NCI-H146 treated with DMSO at 0.1 percent for 48 hours (cell line): Measurements from ENCODE around the gene DIO1.

Experiments
- DNase-seq: peaks from one replicate; lab custom pipeline; 2025; ENCODE audit not compliant: unreplicated experiment; lab: John Stamatoyannopoulos, UW

The DIO1 gene

DNA sequence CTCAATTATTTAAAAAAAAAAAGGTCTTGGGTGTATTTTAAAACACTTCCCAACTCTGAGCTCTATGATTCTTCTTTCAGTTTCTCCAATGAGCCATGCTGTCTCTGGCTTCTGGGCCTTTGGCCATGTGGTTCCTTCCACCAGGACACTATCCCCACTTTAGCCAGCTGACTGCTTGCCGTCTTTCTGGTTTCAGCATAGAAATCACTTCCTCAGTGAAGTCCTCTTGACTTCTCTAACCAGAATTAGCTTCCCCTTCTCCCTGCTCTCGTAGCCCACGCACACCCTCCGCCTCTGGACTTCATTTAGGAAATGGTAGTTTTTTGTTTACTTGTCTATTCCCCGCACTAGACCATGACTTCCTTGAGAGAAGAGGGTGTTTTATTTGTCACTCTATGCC lies 1.1 kb upstream of the DIO1 start:
- DNase-seq: no peak

DNA sequence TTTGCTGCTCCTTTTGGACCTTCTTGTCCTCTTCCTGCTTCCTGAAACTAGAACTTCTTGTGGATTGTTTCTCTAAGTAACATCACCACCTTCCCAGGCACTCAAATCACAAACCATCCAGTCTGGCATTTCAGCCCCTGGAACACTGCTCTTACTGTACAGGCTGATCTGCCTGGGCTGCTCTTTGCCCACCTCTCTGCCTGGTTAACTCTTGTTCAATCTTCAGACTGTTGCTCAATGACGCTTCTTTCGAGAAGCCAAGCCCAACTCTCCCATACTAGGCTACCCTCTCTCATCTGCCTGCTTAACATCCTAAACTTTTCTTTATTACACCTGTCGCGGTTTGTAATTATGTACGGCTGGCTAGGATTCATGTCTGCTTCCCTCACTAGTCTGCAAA lies 657 bp downstream of the DIO1 start:
- no peak for DNase-seq

DNA sequence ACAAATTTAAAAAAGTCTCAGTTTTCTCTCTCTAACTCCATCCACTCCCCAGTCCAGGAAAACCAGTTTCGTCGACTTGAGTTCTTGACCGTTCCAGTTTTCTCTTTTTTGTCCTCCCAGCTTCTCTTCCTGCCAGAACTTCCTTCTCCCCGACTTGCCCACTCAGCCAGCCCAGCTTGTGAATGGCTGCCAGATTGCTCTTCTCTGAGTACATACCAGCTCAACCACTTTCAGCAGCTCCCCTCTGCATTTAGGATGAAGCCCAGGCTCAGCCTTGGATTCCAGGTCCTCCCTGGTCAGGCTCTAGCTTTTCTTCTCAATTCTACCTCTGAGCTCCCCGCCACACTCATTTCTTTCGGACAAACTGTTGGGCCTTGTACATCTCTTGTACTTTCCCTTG lies 1.4 kb downstream of the DIO1 start:
- DNase-seq: no peak

DNA sequence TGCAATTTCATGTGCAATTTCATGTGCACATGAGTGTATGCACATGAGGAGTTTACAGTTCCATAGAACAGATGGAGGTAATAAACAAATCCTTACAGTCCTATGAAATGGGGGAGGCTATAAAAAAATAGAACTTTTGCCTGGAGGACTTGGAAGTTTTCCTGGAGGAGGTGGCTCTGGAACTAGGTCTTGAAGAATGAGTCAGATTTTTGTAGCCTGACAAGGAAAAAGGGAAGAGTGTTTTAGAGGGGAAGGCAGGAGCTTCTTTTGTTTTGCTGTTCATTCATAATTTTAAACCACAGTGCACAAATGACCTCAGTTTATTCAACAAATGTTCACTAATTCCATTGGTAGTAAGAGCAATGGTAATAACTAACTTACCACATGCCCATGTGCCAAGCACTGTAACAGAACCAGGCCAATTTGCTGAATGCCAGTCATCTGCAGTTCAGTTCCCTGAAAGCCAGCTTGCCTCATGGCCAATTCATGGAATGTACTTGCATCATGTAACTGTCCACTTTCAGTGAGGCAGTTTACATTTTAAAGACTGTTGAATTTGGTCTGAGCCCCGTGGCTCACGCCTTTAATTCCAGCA lies 2.7 kb downstream of the DIO1 start:
- DNase-seq: no peak

DNA sequence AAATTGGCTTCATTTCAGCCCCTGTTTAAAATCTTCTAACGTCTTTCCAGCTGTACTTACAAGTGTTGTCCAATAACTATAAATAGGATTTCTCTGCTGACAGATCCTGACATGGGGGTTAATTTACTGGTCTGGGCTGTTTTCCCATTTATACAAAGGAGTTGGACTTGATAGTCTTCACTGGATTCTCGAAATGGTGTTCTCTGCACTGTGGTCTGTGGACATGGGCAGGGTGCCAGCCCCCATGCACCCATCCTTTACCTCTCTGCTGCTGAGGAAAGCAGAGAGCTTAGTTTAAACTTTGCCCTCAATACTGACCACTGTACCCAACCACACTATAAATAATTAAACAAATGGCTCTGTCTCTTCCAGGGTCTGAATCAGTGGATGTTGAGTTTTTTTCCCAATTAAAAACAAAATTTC lies 5.2 kb downstream of the DIO1 start:
- DNase-seq: no peak

DNA sequence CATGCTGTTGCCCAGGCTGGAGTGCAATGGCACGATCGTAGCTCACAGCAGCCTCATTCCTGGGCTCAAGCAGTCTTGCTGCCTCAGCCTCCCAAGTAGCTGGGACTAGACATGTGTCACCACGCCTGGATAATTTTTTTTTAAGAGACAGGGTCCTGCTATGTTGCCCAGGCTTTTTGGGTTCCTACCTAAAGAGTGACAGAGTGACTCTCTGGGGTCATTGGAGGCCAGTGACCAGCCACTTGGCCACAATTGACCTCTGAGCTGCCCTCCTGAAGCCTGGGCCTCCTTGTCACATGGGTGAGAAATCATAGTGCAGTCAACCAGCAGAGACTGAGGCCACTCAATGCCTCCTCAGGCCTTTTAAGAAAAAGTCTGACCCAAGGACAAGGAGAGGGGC lies 5.7 kb downstream of the DIO1 start:
- DNase-seq: no peak

DNA sequence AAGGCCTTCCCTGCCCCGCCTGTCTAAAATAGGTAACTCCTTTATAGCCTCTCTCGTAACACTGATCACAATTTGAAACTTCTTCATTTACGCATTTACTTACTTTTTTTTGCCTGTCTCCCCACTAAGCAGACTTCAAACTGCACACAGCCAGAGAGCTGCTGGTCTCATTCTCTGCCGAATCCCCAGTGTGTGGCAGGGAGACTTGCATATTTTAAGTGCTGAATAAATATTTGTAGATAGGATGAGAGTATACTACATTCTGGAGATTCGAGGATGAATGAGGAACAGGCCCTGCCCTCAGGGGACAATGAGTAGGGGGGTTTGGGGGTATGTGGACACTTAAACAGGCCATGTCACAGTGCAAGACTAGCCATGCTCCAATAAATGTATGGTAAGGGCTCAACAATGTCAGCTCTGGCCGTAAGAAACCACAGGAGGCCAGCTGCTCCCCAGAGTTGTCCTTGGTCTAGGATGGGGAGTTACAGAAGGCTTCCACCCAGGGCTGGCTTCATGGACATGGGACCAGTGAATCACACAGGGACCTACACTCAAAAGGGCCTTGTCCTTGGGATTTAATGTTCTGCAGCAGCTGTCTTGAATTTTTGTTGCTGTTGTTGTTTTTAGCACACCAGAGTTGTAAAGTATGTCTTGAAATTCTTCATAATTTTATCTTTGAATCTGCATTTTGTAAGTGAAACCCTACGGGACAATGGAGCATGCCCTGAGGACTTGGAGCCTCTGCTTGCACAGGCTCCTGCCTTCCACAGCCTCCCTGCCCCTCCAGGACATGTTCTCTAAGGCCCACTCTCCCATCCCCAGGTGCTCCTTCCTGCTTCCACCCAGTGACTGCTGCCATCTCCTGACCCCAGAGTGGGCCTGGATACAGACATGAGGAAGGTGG lies 8.5 kb downstream of the DIO1 start:
- no peak for DNase-seq

DNA sequence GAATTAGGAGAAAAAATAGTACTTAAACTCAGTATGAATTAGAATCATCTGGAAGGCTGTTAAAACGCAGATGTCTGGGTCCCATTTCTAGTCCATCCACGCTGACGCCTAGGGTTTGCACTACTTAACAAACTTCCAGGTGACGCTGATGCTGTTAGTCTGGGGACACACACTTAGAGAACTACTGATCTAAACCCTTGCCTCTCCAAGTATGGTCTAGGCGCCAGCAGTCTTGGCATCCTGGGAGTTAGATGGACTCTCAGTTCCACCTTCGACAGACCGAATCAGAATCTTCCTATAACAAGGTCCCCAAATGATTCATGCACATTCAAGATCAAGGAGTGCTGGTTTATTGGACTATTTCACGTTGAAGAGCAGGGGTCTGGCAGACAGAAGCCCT lies 11.5 kb downstream of the DIO1 start:
- DNase-seq: no peak

DNA sequence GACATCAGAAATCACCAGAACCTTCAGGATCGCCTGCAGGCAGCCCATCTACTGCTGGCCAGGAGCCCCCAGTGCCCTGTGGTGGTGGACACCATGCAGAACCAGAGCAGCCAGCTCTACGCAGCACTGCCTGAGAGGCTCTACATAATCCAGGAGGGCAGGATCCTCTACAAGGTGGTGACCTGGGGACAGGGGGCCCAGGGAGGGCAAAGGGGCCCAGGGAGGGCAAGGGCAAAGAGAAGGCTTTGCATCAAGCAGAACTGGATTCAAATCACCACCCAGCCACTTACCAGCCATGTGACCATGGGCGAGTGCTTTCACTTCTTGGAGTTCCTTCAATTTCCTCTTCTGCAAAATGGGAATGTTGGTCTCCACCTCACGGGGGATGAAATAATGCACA lies 12.1 kb downstream of the DIO1 start:
- DNase-seq: no peak

DNA sequence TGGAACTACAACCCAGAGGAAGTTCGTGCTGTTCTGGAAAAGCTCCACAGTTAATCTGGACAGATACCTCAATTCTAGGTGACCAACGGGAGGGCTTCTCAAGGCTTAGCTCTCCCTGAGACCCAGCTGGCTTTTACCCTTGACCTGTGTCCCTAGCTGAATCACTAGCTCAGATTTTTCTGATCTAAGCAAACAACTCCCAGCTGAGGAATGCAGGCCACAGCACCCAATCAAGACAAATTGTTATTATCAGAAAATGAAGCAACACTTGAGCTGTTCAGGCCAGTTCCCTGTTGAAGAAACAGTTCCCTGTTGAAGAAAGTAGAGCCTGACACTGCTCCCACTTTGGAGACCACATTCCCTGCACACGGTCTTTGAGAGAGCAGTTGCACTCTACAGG lies 16.0 kb downstream of the DIO1 start:
- DNase-seq: no peak

DNA sequence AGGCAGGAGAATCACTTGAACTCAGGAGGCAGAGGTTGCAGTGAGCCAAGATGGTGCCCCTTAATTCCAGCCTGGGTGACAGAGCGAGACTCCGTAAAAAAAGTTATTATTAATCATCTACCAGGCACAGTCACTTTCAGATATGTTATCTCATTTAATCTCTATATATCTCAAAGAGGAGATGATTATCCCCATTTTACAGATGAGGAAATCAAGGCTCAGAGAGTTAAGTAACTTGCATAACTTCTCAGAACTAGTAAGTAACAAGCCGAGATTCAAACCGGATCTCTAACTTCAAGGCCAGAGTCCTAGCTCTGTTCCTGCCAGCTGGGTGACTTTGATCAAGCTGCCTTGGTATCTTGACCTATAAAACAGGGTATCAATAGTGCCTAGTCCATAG lies 17.5 kb downstream of the DIO1 start:
- DNase-seq: no peak

DNA sequence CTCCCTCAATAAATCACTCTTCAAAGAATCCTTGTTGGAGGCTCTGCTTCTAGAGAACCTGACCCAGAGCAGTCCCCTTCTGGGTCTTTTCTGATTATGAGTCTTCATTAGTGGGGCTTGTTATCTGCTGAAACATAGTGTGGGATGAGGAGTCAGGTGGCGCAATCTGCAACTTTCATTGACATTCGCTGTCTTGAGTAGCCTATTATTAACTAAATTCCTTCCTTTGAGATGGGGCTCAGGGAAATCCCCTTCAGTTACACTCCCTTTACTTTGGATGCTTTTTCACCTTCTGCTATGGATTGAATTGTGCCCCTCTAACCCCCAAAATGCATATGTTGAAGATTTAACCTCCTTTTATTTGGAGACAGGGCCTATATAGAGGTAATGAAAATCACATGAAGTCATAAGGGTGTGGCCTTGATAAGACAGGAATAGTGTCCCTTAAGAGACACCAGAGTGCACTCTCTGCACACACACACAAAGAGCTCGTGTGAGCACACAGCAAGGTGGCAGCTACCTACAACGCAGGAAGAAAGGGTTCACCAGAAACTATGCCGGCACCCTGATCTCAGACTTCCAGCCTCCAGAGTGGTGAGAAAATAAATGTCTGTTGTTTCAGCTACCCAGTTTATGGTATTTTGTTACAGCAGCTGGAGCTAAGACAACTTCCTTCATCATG lies 19.5 kb downstream of the DIO1 start:
- DNase-seq: no peak

DNA sequence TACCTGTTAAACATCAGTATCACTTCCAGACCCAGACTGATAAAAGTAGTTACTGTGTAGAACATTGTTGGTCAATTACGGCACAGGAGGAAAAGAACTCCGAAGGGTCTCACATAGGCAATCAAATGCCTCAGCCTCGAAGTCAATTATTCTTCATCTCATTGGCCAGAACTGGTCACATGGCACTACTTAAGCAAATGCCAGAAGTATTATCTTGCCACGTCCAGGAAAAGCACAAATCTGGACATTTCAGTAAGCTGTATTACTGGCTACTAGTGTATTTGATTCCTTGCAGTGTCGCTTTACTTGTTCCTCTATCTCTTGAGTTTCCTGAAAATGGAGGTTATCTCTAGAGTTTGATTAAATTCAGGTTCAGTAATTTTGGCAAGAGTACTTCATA lies 24.4 kb downstream of the DIO1 start:
- DNase-seq: no peak

DNA sequence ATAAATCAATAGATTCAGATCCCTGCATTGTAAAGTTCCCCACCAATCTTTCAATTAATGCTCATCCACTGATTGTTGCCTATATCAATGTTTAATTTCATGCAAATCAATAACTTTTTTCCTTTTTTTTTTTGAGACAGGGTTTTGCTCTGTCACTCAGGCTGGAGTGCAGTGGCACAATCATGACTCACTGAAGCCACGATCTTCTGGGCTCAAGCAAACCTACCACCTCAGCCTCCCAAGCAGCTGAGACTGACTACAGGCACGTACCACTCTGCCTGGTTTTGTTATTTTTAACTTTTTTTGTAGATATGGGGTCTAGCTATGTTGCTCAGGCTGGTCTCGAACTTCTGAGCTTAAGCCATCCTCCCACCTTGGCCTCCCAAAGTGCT lies 25.7 kb downstream of the DIO1 start:
- DNase-seq: no peak

DNA sequence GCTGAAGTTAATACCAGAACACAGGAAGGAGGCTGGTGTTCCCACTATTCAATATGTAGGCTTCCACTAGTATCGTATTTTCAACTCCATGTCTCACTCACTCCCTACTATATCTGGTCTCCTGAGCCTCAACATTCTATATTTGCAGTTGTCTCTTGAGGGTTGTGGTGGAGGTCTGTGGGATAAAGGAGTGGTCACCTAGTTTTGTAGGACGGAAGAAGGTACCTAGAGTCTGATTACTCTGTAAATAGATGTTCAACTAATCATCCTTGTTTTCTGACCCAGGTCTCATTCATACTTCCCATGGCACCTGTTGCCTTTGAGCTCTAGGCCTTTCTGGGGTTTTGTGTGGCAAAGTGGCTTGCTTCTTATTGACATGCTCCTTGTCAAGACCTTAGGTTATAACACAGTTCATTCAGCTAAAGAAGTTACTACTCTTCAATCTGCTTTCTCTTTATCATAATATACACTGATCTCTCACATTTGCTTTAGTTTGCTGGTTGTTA lies 33.4 kb downstream of the DIO1 start:
- DNase-seq: no peak

DNA sequence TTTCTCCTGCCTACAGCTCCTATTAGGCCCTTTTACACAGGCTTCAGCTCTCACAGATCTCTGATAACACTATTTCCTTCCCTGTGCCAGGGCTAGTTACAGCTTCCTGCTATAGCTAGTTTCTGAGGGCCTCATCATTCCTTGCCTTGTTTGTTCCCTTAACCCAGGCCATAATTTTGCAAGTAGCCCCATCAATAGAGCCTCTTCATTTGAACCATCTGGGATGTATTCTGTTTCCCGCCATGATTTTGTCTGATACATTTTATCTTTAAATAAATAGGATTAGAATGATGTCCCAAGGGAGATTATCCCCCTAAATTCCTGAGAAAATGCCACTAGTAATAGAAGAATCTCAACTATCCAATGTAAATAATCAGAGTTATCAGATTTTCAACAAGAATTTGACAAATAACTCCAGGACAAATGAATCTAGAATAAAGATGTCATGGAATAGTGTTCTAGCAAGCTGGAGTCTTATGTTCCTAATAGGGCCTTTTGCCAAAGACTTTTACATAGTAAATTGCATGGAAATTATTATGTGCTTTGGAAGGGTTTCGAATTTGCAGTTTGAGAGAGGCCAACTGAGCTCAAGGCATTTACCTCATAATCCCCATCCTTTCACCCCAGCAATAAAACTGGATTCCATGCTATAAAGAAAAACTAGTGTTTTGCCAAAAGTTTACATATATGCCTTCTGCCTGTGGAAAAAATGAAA lies 35.4 kb downstream of the DIO1 start:
- no peak for DNase-seq

DNA sequence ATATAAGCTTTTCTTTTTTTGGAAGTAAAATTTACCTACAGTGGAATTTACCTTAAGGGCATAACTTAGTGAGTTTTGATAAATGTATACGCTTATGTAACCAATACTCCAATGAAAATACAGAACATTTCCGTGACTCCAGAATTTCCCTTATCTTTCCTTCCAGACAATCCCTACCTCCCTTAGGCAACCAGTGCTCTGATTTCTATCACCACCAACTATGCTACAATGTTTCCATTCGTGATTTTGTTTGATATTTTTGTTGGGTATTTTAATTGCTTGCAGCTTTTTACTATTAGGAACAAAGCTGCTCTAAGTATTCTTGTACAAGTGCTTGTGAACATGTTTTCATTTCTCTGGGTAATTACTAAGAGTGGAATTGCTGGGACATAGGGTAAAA lies 36.9 kb downstream of the DIO1 start:
- no peak for DNase-seq

DNA sequence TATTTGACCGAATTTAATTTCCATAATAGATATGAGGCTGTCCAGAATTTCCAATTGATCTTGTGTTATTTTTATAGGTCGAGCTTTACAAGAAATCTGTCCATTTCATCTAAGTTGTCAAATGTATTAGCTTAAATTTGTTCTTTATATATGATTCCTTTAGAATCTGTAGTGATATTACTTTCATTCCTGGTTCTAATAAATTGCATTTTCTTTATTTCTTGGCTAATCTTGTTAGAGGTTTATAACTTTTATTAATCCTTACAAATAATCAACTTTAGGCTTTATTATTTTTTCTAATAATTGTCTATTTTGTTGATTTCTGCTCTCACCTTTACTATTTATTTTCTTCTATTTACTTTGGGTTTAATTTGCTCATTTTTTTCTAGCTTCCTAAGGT lies 37.5 kb downstream of the DIO1 start:
- DNase-seq: no peak

DNA sequence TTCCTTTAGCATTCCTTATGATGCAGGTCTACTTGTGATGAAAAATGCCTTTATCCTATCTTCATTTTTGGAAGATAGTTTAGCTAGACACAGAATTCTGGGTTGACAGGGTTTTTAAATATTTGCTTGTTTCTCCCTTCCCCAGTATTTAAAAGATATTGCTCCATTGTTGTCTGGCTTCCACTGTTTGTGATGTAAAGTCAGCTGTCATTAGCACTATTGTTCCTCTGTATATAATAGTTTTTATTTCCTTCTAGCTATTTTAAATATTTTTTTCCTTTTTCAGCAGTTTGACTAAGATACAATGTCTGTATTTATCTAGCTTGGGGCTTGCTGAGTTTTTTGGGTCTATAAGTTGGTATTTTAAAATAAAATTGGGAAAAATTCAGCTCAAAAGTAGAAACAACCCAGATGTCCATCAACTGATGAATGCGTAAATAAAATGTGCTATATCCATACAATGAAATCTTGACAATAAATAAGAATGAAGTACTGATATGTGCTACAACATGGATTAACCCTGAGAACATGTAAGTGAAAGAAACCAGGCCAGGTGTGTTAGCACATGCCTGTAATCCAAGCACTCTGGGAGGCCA lies 40.3 kb downstream of the DIO1 start:
- no peak for DNase-seq

DNA sequence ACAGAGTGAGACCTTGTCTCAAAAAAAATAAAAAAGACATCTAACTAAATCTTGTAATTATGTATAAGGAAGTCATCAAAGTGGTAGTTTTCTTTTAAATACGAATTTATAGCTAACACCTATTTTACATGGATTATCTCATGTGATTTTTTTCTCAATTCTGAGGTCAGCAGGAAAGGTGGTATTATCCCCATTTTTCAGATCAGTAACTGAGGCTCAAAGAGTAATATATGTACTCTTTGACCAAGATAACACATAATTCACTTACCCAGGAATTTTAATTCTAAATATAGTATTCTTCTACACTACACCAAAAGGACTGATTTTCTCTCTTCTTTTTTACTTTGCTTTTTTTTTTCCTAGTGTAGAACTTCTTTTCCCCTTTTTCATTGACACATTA lies 42.4 kb downstream of the DIO1 start:
- DNase-seq: no peak
